ENCODE results near the gene LAMC1.

LAMC1 gene

GRCh38 chr1:183150445-183150844 lies 127.2 kb downstream of the LAMC1 start:
- no peak for TF ChIP-seq CTCF (conservative IDR thresholded peaks at IDR 0.05; ENCODE audit: control insufficient read depth, insufficient read depth, low read depth, low read length)
- no peak for DNase-seq (ENCODE audit: low read depth)
- H3K4me3 ChIP-seq (ENCODE audit: control insufficient read depth, low read depth, low read length): no peak overlapping the region

DNA sequence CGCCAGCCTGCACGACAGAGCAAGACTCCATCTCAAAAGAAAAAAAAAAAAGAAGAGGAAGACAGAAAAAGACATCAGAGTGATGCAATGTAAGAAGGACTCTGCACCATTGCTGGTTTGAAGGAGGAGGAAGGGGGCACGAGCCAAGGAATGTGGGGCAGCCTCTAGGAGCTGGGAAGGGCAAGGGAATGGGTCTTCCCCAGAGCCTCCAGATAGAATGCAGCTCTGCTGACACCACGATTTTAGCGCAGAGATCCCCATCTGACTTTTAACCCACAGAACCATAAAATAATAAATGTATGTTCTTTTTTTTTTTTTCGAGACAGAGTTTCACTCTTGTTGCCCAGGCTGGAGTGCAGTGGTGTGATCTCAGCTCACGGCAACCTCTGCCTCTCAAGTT lies 129.0 kb downstream of the LAMC1 start:
- no peak for DNase-seq (ENCODE audit: low read depth)
- no peak for TF ChIP-seq CTCF (conservative IDR thresholded peaks at IDR 0.05; ENCODE audit: control insufficient read depth, insufficient read depth, low read depth, low read length)
- H3K4me3 ChIP-seq (ENCODE audit: control insufficient read depth, low read depth, low read length): no peak overlapping the region

DNA sequence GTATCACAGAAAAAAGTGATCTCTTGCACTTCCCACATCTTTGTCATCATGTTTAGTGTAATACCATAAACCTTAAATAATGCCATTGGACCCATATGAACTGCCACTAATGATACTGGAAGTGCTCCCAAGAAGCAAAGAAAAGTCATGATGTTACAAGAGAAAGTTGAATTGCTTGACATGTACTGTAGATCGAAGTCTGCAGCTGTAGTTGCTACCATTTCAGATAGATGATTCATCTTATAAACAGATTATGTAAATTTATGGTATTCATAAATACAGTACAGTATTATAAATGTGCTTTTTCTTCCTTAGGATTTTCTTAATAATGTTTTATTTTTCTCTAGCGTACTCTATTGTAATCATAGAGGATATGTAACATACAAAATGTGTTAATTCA lies 132.7 kb downstream of the LAMC1 start:
- H3K4me3 ChIP-seq (ENCODE audit: control insufficient read depth, low read depth, low read length): no peak overlapping the region
- no peak for TF ChIP-seq CTCF (conservative IDR thresholded peaks at IDR 0.05; ENCODE audit: control insufficient read depth, insufficient read depth, low read depth, low read length)
- DNase-seq (ENCODE audit: low read depth): no peak

DNA sequence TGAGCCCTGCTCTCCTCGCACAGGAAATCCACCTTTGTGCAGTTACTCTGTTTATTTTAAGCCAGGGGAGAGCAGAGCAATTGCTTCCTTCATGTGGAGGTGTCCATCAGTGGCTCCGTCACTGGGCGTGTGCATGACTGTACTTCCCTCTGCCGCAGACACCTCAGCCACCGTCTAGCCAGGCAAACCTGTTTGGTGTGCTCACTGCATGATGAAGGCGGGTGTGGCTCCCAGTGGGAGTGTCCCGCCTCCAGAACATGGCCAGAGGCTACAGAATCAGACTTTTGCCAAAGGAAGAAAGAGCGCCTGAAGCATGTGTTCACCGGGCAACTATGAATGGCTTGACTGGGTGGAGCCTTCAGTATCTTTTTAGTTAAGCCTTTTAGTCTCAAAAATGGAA lies 136.7 kb downstream of the LAMC1 start:
- no peak for TF ChIP-seq CTCF (conservative IDR thresholded peaks at IDR 0.05; ENCODE audit: control insufficient read depth, insufficient read depth, low read depth, low read length)
- H3K4me3 ChIP-seq (ENCODE audit: control insufficient read depth, low read depth, low read length): no peak overlapping the region
- peak; percentile 41 for DNase-seq (ENCODE audit: low read depth)

DNA sequence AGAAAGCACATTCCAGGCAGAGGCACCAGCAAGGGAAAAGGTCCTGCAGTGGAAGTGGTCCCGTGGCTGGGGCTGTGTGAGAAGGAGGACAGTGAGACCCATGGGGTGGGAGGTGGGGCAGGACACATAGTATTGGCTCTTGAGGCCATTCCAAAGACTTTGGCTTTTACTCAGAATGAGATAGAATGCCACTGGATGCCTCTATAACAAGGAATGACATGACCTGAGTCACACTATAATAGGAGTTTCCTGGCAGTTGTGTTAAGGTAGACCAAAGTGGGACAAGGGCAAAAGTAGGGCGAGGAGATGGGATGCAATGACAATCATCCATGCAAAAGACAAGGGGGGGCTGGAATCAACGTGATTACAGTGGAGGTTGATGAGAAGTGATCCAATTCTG lies 138.2 kb downstream of the LAMC1 start:
- no peak for TF ChIP-seq CTCF (conservative IDR thresholded peaks at IDR 0.05; ENCODE audit: control insufficient read depth, insufficient read depth, low read depth, low read length)
- no peak for DNase-seq (ENCODE audit: low read depth)

DNA sequence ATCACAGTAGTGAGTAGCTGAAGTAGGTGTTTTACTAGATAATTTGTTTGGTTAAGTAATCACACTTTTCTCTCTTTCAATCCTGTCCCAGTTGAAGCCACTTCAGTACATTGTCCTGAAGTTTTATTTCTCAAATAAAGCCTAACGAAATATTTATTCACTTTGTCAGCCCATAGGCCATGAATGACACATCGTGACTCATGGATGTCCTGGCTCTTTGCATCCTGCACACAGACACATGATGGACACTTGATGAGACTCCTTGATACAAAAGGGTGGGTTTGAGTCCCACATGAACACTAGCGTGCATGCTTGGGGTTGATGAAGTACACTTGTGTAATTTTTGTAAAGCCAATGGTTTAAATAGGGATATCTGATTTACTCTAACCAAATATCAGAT lies 140.1 kb downstream of the LAMC1 start:
- DNase-seq (ENCODE audit: low read depth): peak; percentile 93
- no peak overlapping the region for H3K4me3 ChIP-seq (ENCODE audit: control insufficient read depth, low read depth, low read length)
- no peak for TF ChIP-seq CTCF (conservative IDR thresholded peaks at IDR 0.05; ENCODE audit: control insufficient read depth, insufficient read depth, low read depth, low read length)

More for the DNA sequence above, 138.2 kb downstream of the LAMC1 start:
- no peak overlapping the region for H3K4me3 ChIP-seq (ENCODE audit: control insufficient read depth, low read depth, low read length)

- peak; percentile 40 for DNase-seq (ENCODE audit: low read depth)
- no peak overlapping the region for H3K4me3 ChIP-seq (ENCODE audit: control insufficient read depth, low read depth, low read length)
- no peak for TF ChIP-seq CTCF (conservative IDR thresholded peaks at IDR 0.05; ENCODE audit: control insufficient read depth, insufficient read depth, low read depth, low read length)
Observed at GRCh38 chr1:183164340-183164739, 141.1 kb downstream of the LAMC1 start.

Measured in fibroblast of mammary gland (primary cell).